ENCODE measurements around the gene PHF19. TPM values are rescaled to one million over a fixed set of nuclear protein-coding genes. Genes with fewer than 3 reads are reported as not detected.

Gene PHF19
- total RNA-seq, 1 donor from 2014 or later, result 18.9 TPM

DNA sequence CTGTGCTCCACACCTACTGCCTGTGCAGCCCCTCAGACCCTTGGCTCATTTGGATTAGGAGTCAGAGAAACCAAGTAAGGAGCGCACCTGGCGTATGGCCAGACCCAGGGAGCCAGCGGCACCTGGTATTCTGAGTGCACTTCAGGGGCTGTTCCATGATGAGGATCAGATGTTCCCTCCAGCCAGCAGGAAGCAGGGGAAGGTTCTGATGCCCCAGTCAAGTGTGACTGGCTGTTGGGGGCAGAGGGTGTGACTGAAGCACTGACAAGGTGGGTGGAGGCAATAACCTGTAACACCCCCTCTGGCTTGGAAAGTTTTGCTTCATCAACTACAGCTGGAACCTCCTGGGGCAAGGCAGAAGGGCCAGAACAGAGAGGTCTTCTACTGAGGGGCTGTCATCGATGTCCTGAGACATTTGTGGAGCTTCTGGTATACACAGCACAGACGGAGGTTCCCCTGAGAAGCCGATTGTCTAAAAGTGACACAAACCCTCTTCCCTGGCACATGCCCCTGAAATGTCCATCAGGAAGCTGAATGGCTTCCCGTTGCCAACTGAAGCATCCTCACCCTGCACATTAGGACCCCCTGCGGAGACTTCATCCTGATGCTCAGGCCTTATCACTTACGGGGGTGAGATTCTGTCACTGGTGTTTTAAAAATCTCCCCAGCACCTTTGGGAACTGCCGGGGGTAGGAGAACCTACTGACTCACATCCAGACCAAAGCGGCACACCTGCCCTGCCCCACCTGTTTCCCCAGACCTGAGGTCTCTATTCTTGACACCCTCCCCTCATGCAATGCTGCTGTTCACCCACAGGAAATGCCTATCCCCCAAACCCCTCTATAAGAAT lies 28.6 kb upstream of the PHF19 start:
- no peaks in the 10 kb centered on the region for H3K9me3 Mint-ChIP-seq (ENCODE audit: unreplicated experiment)
- TF ChIP-seq, protein P1, sequence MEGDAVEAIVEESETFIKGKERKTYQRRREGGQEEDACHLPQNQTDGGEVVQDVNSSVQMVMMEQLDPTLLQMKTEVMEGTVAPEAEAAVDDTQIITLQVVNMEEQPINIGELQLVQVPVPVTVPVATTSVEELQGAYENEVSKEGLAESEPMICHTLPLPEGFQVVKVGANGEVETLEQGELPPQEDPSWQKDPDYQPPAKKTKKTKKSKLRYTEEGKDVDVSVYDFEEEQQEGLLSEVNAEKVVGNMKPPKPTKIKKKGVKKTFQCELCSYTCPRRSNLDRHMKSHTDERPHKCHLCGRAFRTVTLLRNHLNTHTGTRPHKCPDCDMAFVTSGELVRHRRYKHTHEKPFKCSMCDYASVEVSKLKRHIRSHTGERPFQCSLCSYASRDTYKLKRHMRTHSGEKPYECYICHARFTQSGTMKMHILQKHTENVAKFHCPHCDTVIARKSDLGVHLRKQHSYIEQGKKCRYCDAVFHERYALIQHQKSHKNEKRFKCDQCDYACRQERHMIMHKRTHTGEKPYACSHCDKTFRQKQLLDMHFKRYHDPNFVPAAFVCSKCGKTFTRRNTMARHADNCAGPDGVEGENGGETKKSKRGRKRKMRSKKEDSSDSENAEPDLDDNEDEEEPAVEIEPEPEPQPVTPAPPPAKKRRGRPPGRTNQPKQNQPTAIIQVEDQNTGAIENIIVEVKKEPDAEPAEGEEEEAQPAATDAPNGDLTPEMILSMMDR (IDR thresholded peaks at IDR 0.05; ENCODE audit: partially characterized antibody, unreplicated experiment), result no peak
- H3K27ac Mint-ChIP-seq (ENCODE audit: unreplicated experiment), result no peak overlapping the region
- H3K36me3 Mint-ChIP-seq (ENCODE audit: unreplicated experiment), result no peaks in the 10 kb centered on the region
- H3K27me3 Mint-ChIP-seq (ENCODE audit: unreplicated experiment), result peaks cover 3% of the 10 kb centered on the region
- H3K4me3 Mint-ChIP-seq (ENCODE audit: unreplicated experiment), result no peak overlapping the region
- no peaks in the 10 kb centered on the region for H3K4me1 Mint-ChIP-seq (ENCODE audit: low read depth, unreplicated experiment)
- DNase-seq, result no peak

DNA sequence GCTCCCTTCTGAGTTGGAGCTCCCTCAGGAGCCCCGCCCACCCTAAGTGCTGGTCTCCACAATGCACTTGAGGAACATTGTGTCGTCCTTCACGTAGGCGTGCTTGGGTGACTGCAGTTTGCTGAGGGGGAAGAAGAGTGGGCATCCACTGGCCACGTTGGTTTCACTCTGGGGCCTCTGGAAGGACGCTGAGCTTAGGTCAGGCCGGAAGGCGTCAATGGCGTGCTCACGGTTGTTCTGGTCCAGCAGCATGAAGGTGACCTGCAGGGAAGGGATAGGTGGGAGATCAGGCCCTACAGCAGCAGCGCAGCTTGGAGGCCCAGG lies 28.0 kb upstream of the PHF19 start:
- no peak overlapping the region for H3K4me3 Mint-ChIP-seq (ENCODE audit: unreplicated experiment)
- H3K4me1 Mint-ChIP-seq (ENCODE audit: low read depth, unreplicated experiment), result no peaks in the 10 kb centered on the region
- no peaks in the 10 kb centered on the region for H3K9me3 Mint-ChIP-seq (ENCODE audit: unreplicated experiment)
- H3K36me3 Mint-ChIP-seq (ENCODE audit: unreplicated experiment), result no peaks in the 10 kb centered on the region
- peaks cover 3% of the 10 kb centered on the region for H3K27me3 Mint-ChIP-seq (ENCODE audit: unreplicated experiment)
- H3K27ac Mint-ChIP-seq (ENCODE audit: unreplicated experiment), result no peak overlapping the region
- TF ChIP-seq, protein P1 (IDR thresholded peaks at IDR 0.05; ENCODE audit: partially characterized antibody, unreplicated experiment), result no peak
- DNase-seq, result no peak

DNA sequence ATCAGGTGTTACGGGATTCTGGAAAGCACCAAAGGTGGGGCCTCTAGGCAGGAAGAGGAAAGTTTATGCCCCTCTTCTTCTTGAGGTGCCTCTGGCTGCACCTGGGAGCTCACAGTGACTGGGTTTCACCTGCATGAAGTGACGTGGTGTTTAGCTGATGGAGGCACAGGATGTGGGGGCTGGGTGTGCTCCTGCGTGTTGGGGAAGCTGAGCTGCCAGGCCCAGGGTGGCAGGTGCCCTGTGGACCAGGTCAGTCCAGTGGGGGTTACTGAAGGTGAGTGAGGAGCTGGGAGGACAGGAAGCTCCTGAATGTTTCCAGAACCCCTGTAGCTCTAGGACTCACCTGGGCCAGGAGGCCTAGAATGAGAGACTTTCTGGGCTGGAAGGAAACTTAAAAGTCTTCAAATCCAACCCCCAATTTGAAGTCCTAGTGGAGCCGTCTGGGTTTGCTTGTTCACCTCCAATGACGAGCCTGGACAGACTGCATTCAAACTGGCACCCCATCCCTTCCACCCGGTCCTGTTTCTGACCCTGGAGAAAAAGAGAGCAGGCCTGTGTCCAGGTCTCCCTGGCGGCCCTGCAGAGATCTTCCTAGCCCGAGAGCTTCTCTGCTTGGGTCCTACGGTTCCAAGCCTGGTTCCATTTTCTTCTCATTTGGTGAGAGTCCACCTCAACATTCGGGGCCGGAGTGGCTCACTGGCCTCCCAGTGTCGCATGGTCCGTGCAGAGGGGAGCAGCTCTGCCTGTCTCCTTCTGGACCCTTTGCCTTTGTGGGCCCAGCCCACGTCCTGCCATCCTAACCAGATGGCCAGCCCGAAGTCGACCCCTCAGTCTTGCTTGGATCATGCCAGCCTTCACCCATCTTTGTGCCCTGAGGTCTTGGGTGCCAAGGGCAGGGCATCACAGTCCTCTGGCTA lies 27.3 kb upstream of the PHF19 start:
- TF ChIP-seq, protein P1 (IDR thresholded peaks at IDR 0.05; ENCODE audit: partially characterized antibody, unreplicated experiment), result no peak
- no peaks in the 10 kb centered on the region for H3K9me3 Mint-ChIP-seq (ENCODE audit: unreplicated experiment)
- H3K36me3 Mint-ChIP-seq (ENCODE audit: unreplicated experiment), result no peaks in the 10 kb centered on the region
- no peak for DNase-seq
- no peak overlapping the region for H3K27ac Mint-ChIP-seq (ENCODE audit: unreplicated experiment)
- no peaks in the 10 kb centered on the region for H3K4me1 Mint-ChIP-seq (ENCODE audit: low read depth, unreplicated experiment)
- peaks cover 3% of the 10 kb centered on the region for H3K27me3 Mint-ChIP-seq (ENCODE audit: unreplicated experiment)
- H3K4me3 Mint-ChIP-seq (ENCODE audit: unreplicated experiment), result no peak overlapping the region

DNA sequence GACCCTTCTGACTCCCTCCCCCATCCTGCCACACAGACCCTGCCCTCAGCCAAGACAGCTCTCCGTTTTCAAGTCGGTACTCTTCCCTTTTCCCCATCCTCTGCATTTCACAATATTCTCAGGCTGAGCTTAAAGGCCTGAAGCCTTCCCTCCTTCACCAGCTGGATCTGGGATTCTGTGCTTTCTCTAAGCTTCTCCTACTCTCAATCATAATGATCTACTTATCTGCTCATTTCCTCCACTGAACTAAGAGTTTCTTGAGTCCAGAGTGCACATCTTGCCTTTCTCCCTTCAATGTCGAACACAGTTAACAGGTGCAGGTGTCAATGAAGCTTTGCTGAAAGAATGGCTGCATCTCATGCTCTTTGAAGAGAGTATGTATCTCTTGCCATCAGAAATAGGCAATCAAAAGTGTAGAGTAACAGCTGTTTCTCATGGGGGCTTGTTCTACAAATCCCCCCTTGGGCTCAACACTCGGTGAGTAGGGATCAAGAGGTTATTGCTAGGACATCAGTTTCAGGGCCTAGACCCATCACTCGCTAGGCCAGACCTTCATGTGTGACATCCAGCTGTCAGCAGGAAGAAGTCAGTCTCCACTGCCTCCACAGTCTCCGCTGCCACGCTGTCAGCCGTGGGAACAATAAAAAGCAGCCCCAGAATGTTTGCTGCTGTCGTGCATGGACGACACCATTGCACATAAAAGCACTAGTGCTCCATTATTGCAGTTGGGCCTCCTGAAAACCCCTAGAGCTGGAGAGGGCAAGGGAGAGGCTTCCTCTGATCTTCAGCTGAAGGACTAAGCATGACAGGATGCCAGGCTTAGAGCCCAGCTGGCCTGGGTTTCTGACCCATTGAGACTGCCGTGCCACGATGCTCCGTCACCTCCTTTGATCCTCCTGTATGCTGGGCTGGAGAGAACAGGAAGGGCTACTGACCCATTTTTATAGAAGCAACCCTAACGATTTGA lies 25.9 kb upstream of the PHF19 start:
- H3K27ac Mint-ChIP-seq (ENCODE audit: unreplicated experiment), result no peak overlapping the region
- H3K27me3 Mint-ChIP-seq (ENCODE audit: unreplicated experiment), result peaks cover 3% of the 10 kb centered on the region
- TF ChIP-seq, protein P1 (IDR thresholded peaks at IDR 0.05; ENCODE audit: partially characterized antibody, unreplicated experiment), result no peak
- H3K4me1 Mint-ChIP-seq (ENCODE audit: low read depth, unreplicated experiment), result no peaks in the 10 kb centered on the region
- DNase-seq, result no peak
- no peaks in the 10 kb centered on the region for H3K36me3 Mint-ChIP-seq (ENCODE audit: unreplicated experiment)
- H3K4me3 Mint-ChIP-seq (ENCODE audit: unreplicated experiment), result no peak overlapping the region
- H3K9me3 Mint-ChIP-seq (ENCODE audit: unreplicated experiment), result no peaks in the 10 kb centered on the region
